ENCODE data around the gene MRPL27.

Gene MRPL27

GRCh38 chr17:50382931-50383330 is 9.9 kb upstream of the MRPL27 start:
- no peak for DNase-seq

GRCh38 chr17:50381920-50382319 is 8.9 kb upstream of the MRPL27 start:
- DNase-seq, result no peak

GRCh38 chr17:50381260-50381815 is 8.4 kb upstream of the MRPL27 start:
- DNase-seq, result no peak

- no peak for DNase-seq
These were observed 7.6 kb upstream of the MRPL27 start for GRCh38 chr17:50380369-50381259.

GRCh38 chr17:50379351-50380132 is 6.6 kb upstream of the MRPL27 start:
- no peak for DNase-seq

- no peak for DNase-seq
These were observed 3.0 kb upstream of the MRPL27 start for GRCh38 chr17:50375858-50376538.

GRCh38 chr17:50373705-50374104 is 721 bp upstream of the MRPL27 start:
- DNase-seq, result no peak

- no peak for DNase-seq
These were observed 694 bp downstream of the MRPL27 start for GRCh38 chr17:50372222-50372757.

- DNase-seq, result no peak
These were observed 1.5 kb downstream of the MRPL27 start for GRCh38 chr17:50371526-50371925.

- DNase-seq, result no peak
These were observed 2.9 kb downstream of the MRPL27 start for GRCh38 chr17:50370052-50370451.

GRCh38 chr17:50367401-50367800 is 5.6 kb downstream of the MRPL27 start:
- no peak for DNase-seq

- no peak for DNase-seq
These were observed 7.2 kb downstream of the MRPL27 start for GRCh38 chr17:50365649-50366393.

- no peak for DNase-seq
These were observed 7.8 kb downstream of the MRPL27 start for GRCh38 chr17:50365165-50365564.

- DNase-seq, result no peak
These were observed 8.3 kb downstream of the MRPL27 start for GRCh38 chr17:50364715-50365114.

GRCh38 chr17:50364061-50364458 is 8.9 kb downstream of the MRPL27 start:
- no peak for DNase-seq

- no peak for DNase-seq
These were observed 9.5 kb downstream of the MRPL27 start for GRCh38 chr17:50363217-50364060.

- no peak for DNase-seq
These were observed 10.3 kb downstream of the MRPL27 start for GRCh38 chr17:50362661-50363060.

- DNase-seq, result peak; percentile 41
These were observed 11.2 kb downstream of the MRPL27 start for GRCh38 chr17:50361561-50362480.

- no peak for DNase-seq
These were observed 12.4 kb downstream of the MRPL27 start for GRCh38 chr17:50360486-50361115.
